HepG2 (cell line): Measurements from ENCODE around the gene ARHGAP12. TPM values are rescaled to one million over a fixed set of nuclear protein-coding genes. Genes with fewer than 3 reads are reported as not detected.

Experiments
- ATM ChIP-seq: fragments of 450-650 bp; IDR thresholded peaks from 2 replicates; pipeline ENCODE4 v1.7.1; 2017; ENCODE audit warnings: mild to moderate bottlenecking, borderline replicate concordance
- CREB3 ChIP-seq: sonication (generic); formaldehyde crosslinking; IDR thresholded peaks from 2 replicates; pipeline ENCODE4 v1.5.0; 2020; ENCODE audit warnings: missing genetic modification reagents
- ETV5 ChIP-seq: IDR thresholded peaks from 2 replicates; pipeline ENCODE4 v1.6.1; 2018; ENCODE audit warnings: missing biosample characterization, missing genetic modification reagents, inconsistent platforms, borderline replicate concordance
- FOXK2 ChIP-seq: fragments of 450-650 bp; IDR thresholded peaks from 2 replicates; pipeline ENCODE4 v1.6.1; 2016
- GPBP1L1 ChIP-seq: sonication (generic); formaldehyde crosslinking; IDR thresholded peaks from 2 replicates; pipeline ENCODE4 v1.5.0; 2020; ENCODE audit warnings: mild to moderate bottlenecking, missing genetic modification reagents
- HMG20A ChIP-seq: IDR thresholded peaks from 2 replicates; pipeline ENCODE4 v1.6.1; 2016; ENCODE audit warnings: borderline replicate concordance
- HNF4A ChIP-seq: sonication (generic); formaldehyde crosslinking; IDR thresholded peaks from 2 replicates; pipeline ENCODE4 v1.4.0; 2020; ENCODE audit warnings: missing genetic modification reagents
- HOXA9 ChIP-seq: sonication (generic); formaldehyde crosslinking; IDR thresholded peaks from 2 replicates; pipeline ENCODE4 v1.8.1; 2022; ENCODE audit warnings: missing genetic modification reagents, mild to moderate bottlenecking, moderate library complexity, borderline replicate concordance
- JARID2 ChIP-seq: sonication (generic); formaldehyde crosslinking; IDR thresholded peaks from 2 replicates; pipeline ENCODE4 v1.8.1; 2023; ENCODE audit warnings: missing genetic modification reagents, inconsistent platforms; ENCODE audit not compliant: insufficient replicate concordance
- NFIB ChIP-seq: sonication (generic); formaldehyde crosslinking; IDR thresholded peaks from 2 replicates; pipeline ENCODE4 v1.9.0; 2021; ENCODE audit warnings: missing genetic modification reagents, mild to moderate bottlenecking, borderline replicate concordance
- NFKB2 ChIP-seq: sonication (generic); formaldehyde crosslinking; IDR thresholded peaks from 2 replicates; pipeline ENCODE4 v1.4.0; 2020; ENCODE audit warnings: missing genetic modification reagents, borderline replicate concordance
- NKX3-1 ChIP-seq: sonication (generic); formaldehyde crosslinking; IDR thresholded peaks from 2 replicates; pipeline ENCODE4 v1.5.0; 2020; ENCODE audit warnings: missing genetic modification reagents
- PTBP1 ChIP-seq: fragments of 200-400 bp; formaldehyde crosslinking; IDR thresholded peaks from 2 replicates; pipeline ENCODE4 v1.6.1; 2018; ENCODE audit warnings: low read length, low read depth; ENCODE audit not compliant: poor library complexity, severe bottlenecking
- SALL2 ChIP-seq: sonication (generic); formaldehyde crosslinking; IDR thresholded peaks from 2 replicates; pipeline ENCODE4 v1.8.1; 2023; ENCODE audit warnings: mild to moderate bottlenecking, missing genetic modification reagents, inconsistent platforms
- SMYD3 ChIP-seq: sonication (generic); formaldehyde crosslinking; IDR thresholded peaks from 2 replicates; pipeline ENCODE4 v1.8.1; 2023; ENCODE audit warnings: mild to moderate bottlenecking, missing genetic modification reagents
- SOX5 ChIP-seq: IDR thresholded peaks from 2 replicates; pipeline ENCODE4 v1.6.1; 2016; ENCODE audit warnings: borderline replicate concordance
- SP2 ChIP-seq: sonication (generic); formaldehyde crosslinking; IDR thresholded peaks from 2 replicates; pipeline ENCODE4 v1.5.1; 2020; ENCODE audit warnings: mild to moderate bottlenecking, missing genetic modification reagents
- TAF1 ChIP-seq: sonication (generic); formaldehyde crosslinking; IDR thresholded peaks from 2 replicates; pipeline ENCODE4 v1.4.0; 2020; ENCODE audit warnings: missing genetic modification reagents
- ZBTB25 ChIP-seq: IDR thresholded peaks from 2 replicates; pipeline ENCODE4 v1.6.1; 2018; ENCODE audit warnings: missing genetic modification reagents
- ZC3H13 ChIP-seq: sonication (generic); formaldehyde crosslinking; IDR thresholded peaks from 2 replicates; pipeline ENCODE4 v1.8.1; 2023; ENCODE audit warnings: mild to moderate bottlenecking, missing genetic modification reagents, moderate library complexity
- ZFAT ChIP-seq: sonication (generic); formaldehyde crosslinking; conservative IDR thresholded peaks from 2 replicates; pipeline ENCODE4 v1.8.1; 2023; ENCODE audit warnings: missing genetic modification reagents, inconsistent platforms
- ZKSCAN5 ChIP-seq: sonication (generic); formaldehyde crosslinking; IDR thresholded peaks from 2 replicates; pipeline ENCODE4 v1.5.1; 2020; ENCODE audit warnings: mild to moderate bottlenecking, missing genetic modification reagents
- ZNF124 ChIP-seq: sonication (generic); formaldehyde crosslinking; IDR thresholded peaks from 2 replicates; pipeline ENCODE4 v1.4.0; 2020; ENCODE audit warnings: missing genetic modification reagents
- ZNF251 ChIP-seq: sonication (generic); formaldehyde crosslinking; IDR thresholded peaks from 2 replicates; pipeline ENCODE4 v1.9.0; 2021; ENCODE audit warnings: mild to moderate bottlenecking, missing genetic modification reagents
- ZNF274 ChIP-seq: sonication (generic); formaldehyde crosslinking; IDR thresholded peaks from 2 replicates; pipeline ENCODE4 v1.5.1; 2020; ENCODE audit warnings: mild to moderate bottlenecking, missing genetic modification reagents
- ZNF329 ChIP-seq: sonication (generic); formaldehyde crosslinking; IDR thresholded peaks from 2 replicates; pipeline ENCODE4 v1.9.0; 2021; ENCODE audit warnings: low read depth, mild to moderate bottlenecking, missing genetic modification reagents
- ZNF33B ChIP-seq: sonication (generic); formaldehyde crosslinking; IDR thresholded peaks from 2 replicates; pipeline ENCODE4 v1.5.1; 2020; ENCODE audit warnings: mild to moderate bottlenecking, missing genetic modification reagents
- ZNF354B ChIP-seq: sonication (generic); formaldehyde crosslinking; IDR thresholded peaks from 2 replicates; pipeline ENCODE4 v1.8.0; 2022; ENCODE audit warnings: mild to moderate bottlenecking, missing genetic modification reagents
- ZNF501 ChIP-seq: sonication (generic); formaldehyde crosslinking; IDR thresholded peaks from 2 replicates; pipeline ENCODE4 v1.5.1; 2020; ENCODE audit warnings: mild to moderate bottlenecking, moderate library complexity, missing genetic modification reagents
- ZNF567 ChIP-seq: sonication (generic); formaldehyde crosslinking; IDR thresholded peaks from 2 replicates; pipeline ENCODE4 v1.8.1; 2023; ENCODE audit warnings: mild to moderate bottlenecking, missing genetic modification reagents, borderline replicate concordance
- ZNF879 ChIP-seq: sonication (generic); formaldehyde crosslinking; IDR thresholded peaks from 2 replicates; pipeline ENCODE4 v1.8.1; 2023; ENCODE audit warnings: missing genetic modification reagents
- polyA plus RNA-seq, 8 experiments: library from polyadenylated mRNA; depleted of rRNA in 3 of 8; stranded (reverse) in 7 of 8; unstranded in 1 of 8; fragments of >200 nt; fragmentation: Illumina TruSeq in 4 of 8; extraction: Trizol in 4 of 8; gene quantifications; 2 replicates each; pipeline versions ENCODE4 v1.2.1 to v1.2.3, GENCODE V29; 2011 to 2016; ENCODE audit warnings: low read depth in 4 of 8, missing spikeins in 1 of 8, mixed read lengths in 1 of 8; ENCODE audit not compliant: insufficient read depth in 1 of 8
- total RNA-seq, 5 experiments: library from RNA; depleted of rRNA; stranded (reverse); fragments of >200 nt; fragmentation: Illumina TruSeq; extraction: Trizol; gene quantifications; 2 replicates each; pipeline ENCODE4 v1.2.3, GENCODE V29; 2016; ENCODE audit warnings: low read depth in 1 of 5

ARHGAP12 gene
- total and polyA plus RNA-seq, 2 of the 13 experiments (the other 11 are each of a cell fraction or from before 2014, with no cell fraction given): 25.0 to 54.6 TPM

- TF ChIP-seq ZBTB25 (CRISPR knock-in tag): no peak
- no peak for TF ChIP-seq GPBP1L1 (CRISPR knock-in tag)
- no peak for TF ChIP-seq ZFAT (CRISPR knock-in tag)
- no peak for TF ChIP-seq TAF1 (CRISPR knock-in tag)
- no peak for TF ChIP-seq SP2 (CRISPR knock-in tag)
- no peak for TF ChIP-seq HOXA9 (CRISPR knock-in tag)
- TF ChIP-seq ZNF251 (CRISPR knock-in tag): no peak
- no peak for TF ChIP-seq ATM
- TF ChIP-seq NFKB2 (CRISPR knock-in tag): no peak
- TF ChIP-seq ZC3H13: no peak
- no peak for TF ChIP-seq ZNF124
- TF ChIP-seq ZNF33B (CRISPR knock-in tag): no peak
- 0 out of 2 replicates have a peak, but pooled peaks have one; percentile 23 for TF ChIP-seq HMG20A (CRISPR knock-in tag)
- TF ChIP-seq SALL2 (CRISPR knock-in tag): no peak
- TF ChIP-seq NKX3-1 (CRISPR knock-in tag): no peak
- no peak for TF ChIP-seq JARID2
- TF ChIP-seq SMYD3: no peak
- no peak for TF ChIP-seq NFIB
- TF ChIP-seq ZNF879 (CRISPR knock-in tag): no peak
- TF ChIP-seq FOXK2: no peak
- peak; percentile 83 for TF ChIP-seq ETV5
- no peak for TF ChIP-seq PTBP1
- TF ChIP-seq SOX5 (CRISPR knock-in tag): peak; percentile 58; the same call in 1 of the 2 replicates
- TF ChIP-seq ZNF274 (CRISPR knock-in tag): no peak
- TF ChIP-seq ZNF567: no peak
- TF ChIP-seq ZNF501: no peak
- TF ChIP-seq ZNF354B (CRISPR knock-in tag): no peak
- no peak for TF ChIP-seq ZKSCAN5 (CRISPR knock-in tag)
- TF ChIP-seq HNF4A (CRISPR knock-in tag): no peak
- TF ChIP-seq ZNF329: no peak
- TF ChIP-seq CREB3 (CRISPR knock-in tag): no peak
Observed at GRCh38 chr10:31947144-31947926, 18.7 kb upstream of the ARHGAP12 start (continued).
